Heart left ventricle (tissue), 16 donors: ENCODE data around the gene KCNJ6. TPM values are rescaled to one million over a fixed set of nuclear protein-coding genes. Genes with fewer than 3 reads are reported as not detected.

Experiments
- ATAC-seq, 4 donors: fragments of 200-7000 bp; cut with Tn5 transposase; one replicate each; pipeline ENCODE4 v1.9.1; 2020 to 2022; ENCODE audit warnings: moderate library complexity in 4 of 4, mild to moderate bottlenecking in 3 of 4, moderate number of reproducible peaks in 1 of 4
- DNase-seq, 5 donors: peaks; one replicate each; pipeline ENCODE4 v3.0.0-alpha.2; 2020
- H3K27ac ChIP-seq, 12 donors: fragments of 200-600 bp; sonication (generic) in 4 of 12; one replicate each; pipeline versions ENCODE4 v1.5.0 to v1.8.0; 2016 to 2022; ENCODE audit warnings: mild to moderate bottlenecking in 2 of 12
- H3K27me3 ChIP-seq, 9 donors: fragments of 200-600 bp; sonication (generic) in 2 of 9; one replicate each; pipeline versions ENCODE4 v1.5.1 to v1.8.0; 2016 to 2022; ENCODE audit warnings: mild to moderate bottlenecking in 3 of 9
- H3K36me3 ChIP-seq, 9 donors: fragments of 200-600 bp; sonication (generic) in 2 of 9; one replicate each; pipeline versions ENCODE4 v1.5.0 to v1.8.0; 2018 to 2022; ENCODE audit warnings: mild to moderate bottlenecking in 2 of 9
- H3K4me1 ChIP-seq, 12 donors: fragments of 200-600 bp; sonication (generic) in 4 of 12; one replicate each; pipeline versions ENCODE4 v1.5.0 to v1.8.0; 2016 to 2022; ENCODE audit warnings: mild to moderate bottlenecking in 3 of 12
- H3K4me3 ChIP-seq, 12 donors: fragments of 200-600 bp; sonication (generic) in 4 of 12; one replicate each; pipeline versions ENCODE4 v1.5.0 to v1.8.0; 2017 to 2022; ENCODE audit warnings: mild to moderate bottlenecking in 9 of 12, moderate library complexity in 4 of 12
- H3K9me3 ChIP-seq, 12 donors: fragments of 200-600 bp; sonication (generic) in 4 of 12; one replicate each; pipeline versions ENCODE4 v1.5.0 to v1.8.0; 2016 to 2022; ENCODE audit warnings: mild to moderate bottlenecking in 1 of 12
- CTCF ChIP-seq, 12 donors: fragments of 200-600 bp; sonication (generic) in 4 of 12; IDR thresholded peaks; one replicate each; pipeline versions ENCODE4 v1.5.0 to v1.8.0; 2018 to 2022; ENCODE audit warnings: antibody characterized with exemption in 12 of 12, mild to moderate bottlenecking in 5 of 12
- POLR2A ChIP-seq, 2 donors: fragments of 450-650 bp; IDR thresholded peaks; one replicate each; pipeline ENCODE4 v1.6.1; 2017; ENCODE audit warnings: antibody characterized with exemption in 2 of 2, mild to moderate bottlenecking in 2 of 2, moderate library complexity in 2 of 2
- WGBS, 4 donors: extraction: QIAGEN DNeasy Blood & Tissue Kit in 2 of 4; methylation state at CpG; one replicate each; pipeline versions ENCODE4 v1.1.5 to v1.1.7; 2013 to 2018; 5-methylcytosine and 5-hydroxymethylcytosine counted together
- intact Hi-C, 10 donors: fragments of 100-400 bp; cut with DNase I; formaldehyde crosslinking; loops; one replicate each; pipeline versions ENCODE4 v1.11.1 to v1.14.2; 2022
- polyA plus RNA-seq, 2 donors: library from polyadenylated mRNA; stranded (reverse); fragments of 200-250 nt; gene quantifications; one replicate each; pipeline ENCODE4 v1.2.3, GENCODE V29; 2013
- total RNA-seq, 9 donors: library from RNA; depleted of rRNA in 2 of 9; stranded (reverse); fragments of >200 nt in 2 of 9; fragmentation: NEBNext Ultra II Directional in 3 of 9; extraction: Animal tissue kit (Norgen Biotek cat#: 25700) in 3 of 9; gene quantifications; one replicate each; pipeline versions ENCODE4 v1.1.0 to v1.2.4, GENCODE V29; 2016 to 2023
- donor health status: ischemic (EF 13 %, LVEDD 7.1; RV severe dilation, severe dysfunction).
- donor health status: healthy with polysubstance abuse.
- donor health status: DM: no; HTN: yes; CAD: no.
- donor health status: DM: no; HTN: no; CAD: no.
- donor health status: ischemic (EF 25% LVEDD 6.9; RV normal size, moderate dysfunction).
- donor health status: ischemic (EF 25% LVEDD 5.7; RV mildly dilated, moderate dysfunction).
- donor health status: healthy.
- donor health status: DM: yes; HTN: yes; CAD: no.
- donor health status: ischemic (EF 35%, LVEDD 5.7; RV mildly dilated, moderate dysfunction).
- donor health status: nonischemic (EF 11% LVEDD 7.7; RV severe dilation, severe dysfunction).
- donor health status: DM: yes; HTN: yes; CAD: no.
- donor health status: PGD.
- donor health status: ischemic (EF 29% LVEDD 5.4; RV normal size, mild dysfunction).
- donor health status: nonischemic (EF 23%, LVEDD 6.1; RV moderate dilation, normal function).

KCNJ6 gene
- total and polyA plus RNA-seq, 11 donors = not detected

GRCh38 chr21:37815893-37816292 is 100.4 kb downstream of the KCNJ6 start:
- WGBS, 4 donors = 79 to 87% (median 83%) methylated on average over 7 to 9 of the region's 9 CpGs
- Histone ChIP-seq H3K9me3 (peaks cover 0 to 19% (median 8%) of the 10 kb centered on the region in 12 donors), H3K4me3 (peak overlapping the region in 1 of 12 donors; percentile 3), H3K4me1 (no peaks in the 10 kb centered on the region), H3K36me3 (no peaks in the 10 kb centered on the region), H3K27ac (no peak overlapping the region), H3K27me3 (no peaks in the 10 kb centered on the region)
- TF ChIP-seq CTCF (IDR thresholded peaks at IDR 0.05) (no peak), POLR2A (IDR thresholded peaks at IDR 0.05) (no peak)
- ATAC-seq = peak in 1 of 4 donors; percentile 41
- no peak for DNase-seq
- intact Hi-C loops = no loop called here

- H3K9me3 ChIP-seq = peaks cover 0 to 19% (median 8%) of the 10 kb centered on the region in 12 donors
- 47 to 67% (median 61%) methylated on average over 2 of the region's 2 CpGs for WGBS, 4 donors
- TF ChIP-seq POLR2A (IDR thresholded peaks at IDR 0.05) = no peak
- TF ChIP-seq CTCF (IDR thresholded peaks at IDR 0.05) = no peak
- no peaks in the 10 kb centered on the region for H3K27me3 ChIP-seq
- H3K4me3 ChIP-seq = no peak overlapping the region
- ATAC-seq = no peak
- H3K27ac ChIP-seq = no peak overlapping the region
- no peaks in the 10 kb centered on the region for H3K36me3 ChIP-seq
- no peaks in the 10 kb centered on the region for H3K4me1 ChIP-seq
- DNase-seq = no peak
- intact Hi-C loops = no loop called here
These were observed 104.5 kb downstream of the KCNJ6 start for GRCh38 chr21:37811711-37812110.

GRCh38 chr21:37808261-37808660 is 108.0 kb downstream of the KCNJ6 start:
- Histone ChIP-seq H3K27me3 (no peaks in the 10 kb centered on the region), H3K36me3 (no peaks in the 10 kb centered on the region), H3K4me1 (no peaks in the 10 kb centered on the region), H3K4me3 (no peak overlapping the region), H3K27ac (no peak overlapping the region), H3K9me3 (peaks cover 0 to 24% (median 8%) of the 10 kb centered on the region in 12 donors)
- intact Hi-C loops = no loop called here
- no peak for DNase-seq
- no peak for TF ChIP-seq CTCF (IDR thresholded peaks at IDR 0.05)
- TF ChIP-seq POLR2A (IDR thresholded peaks at IDR 0.05) = no peak
- no peak for ATAC-seq
- WGBS, 4 donors = 52 to 69% (median 56%) methylated on average over 2 of the region's 2 CpGs

GRCh38 chr21:37805266-37805665 is 111.0 kb downstream of the KCNJ6 start:
- Histone ChIP-seq H3K27me3 (peaks cover 0 to 9% (median 0%) of the 10 kb centered on the region in 9 donors), H3K4me3 (no peak overlapping the region), H3K4me1 (no peaks in the 10 kb centered on the region), H3K9me3 (peaks cover 0 to 9% (median 0%) of the 10 kb centered on the region in 12 donors), H3K36me3 (no peaks in the 10 kb centered on the region), H3K27ac (no peak overlapping the region)
- DNase-seq (no peak), ATAC-seq (no peak)
- intact Hi-C loops = no loop called here
- WGBS, 4 donors = 29 to 41% (median 33%) methylated on average over 2 of the region's 2 CpGs
- TF ChIP-seq CTCF (IDR thresholded peaks at IDR 0.05) (no peak), POLR2A (IDR thresholded peaks at IDR 0.05) (no peak)
